ENCODE measurements around the gene TMEM158. TPM values are rescaled to one million over a fixed set of nuclear protein-coding genes. Genes with fewer than 3 reads are reported as not detected.

TMEM158 gene
- total and polyA plus RNA-seq, 2 of the 8 experiments (the other 6 are each of a cell fraction or from before 2014, with no cell fraction given), result 6.8 to 30.3 TPM

DNA sequence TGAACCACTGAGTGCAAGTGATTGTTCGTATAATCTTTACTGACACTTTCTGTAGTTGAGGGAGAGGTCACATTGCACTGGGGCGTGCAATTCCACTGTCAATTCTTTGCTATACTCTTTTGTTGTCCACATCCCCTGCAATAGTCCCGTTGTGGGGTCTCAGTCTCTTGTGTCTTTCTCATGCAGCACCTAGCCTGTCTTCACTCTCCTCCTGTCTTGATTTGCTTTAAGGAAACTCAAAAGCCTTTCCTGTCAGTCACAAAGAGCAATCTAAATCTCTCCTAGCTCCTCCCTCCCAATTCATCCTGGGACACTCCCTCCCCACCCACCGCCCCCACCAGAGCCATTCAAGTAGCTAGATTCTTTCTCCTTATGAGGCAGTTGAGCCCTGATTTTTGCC is 13.2 kb upstream of the TMEM158 start:
- Histone ChIP-seq H3K36me3 (ENCODE audit: control insufficient read depth in 2 of 4, insufficient read depth in 4 of 4, low read length in 3 of 4) (no peaks in the 10 kb centered on the region), H2BK15ac (ENCODE audit: low read length) (no peak overlapping the region), H3K27ac (ENCODE audit: low read depth, low read length) (no peak overlapping the region), H3K9me3 (ENCODE audit: insufficient read depth in 2 of 2, low read depth in 1 of 2, low read length in 1 of 2) (no peaks in the 10 kb centered on the region; a peak in 1 of 4 replicates), H3K79me1 (ENCODE audit: low read depth, low read length) (no peaks in the 10 kb centered on the region), H2BK120ac (replicated peaks; ENCODE audit: low read depth, low read length) (no peak overlapping the region), H3K23me2 (ENCODE audit: low read depth, low read length) (no peaks in the 10 kb centered on the region), H3K14ac (ENCODE audit: insufficient read length) (no peak overlapping the region), H3K4me2 (ENCODE audit: insufficient read depth in 1 of 2, low read depth in 2 of 2, low read length in 2 of 2) (no peak overlapping the region), H4K8ac (ENCODE audit: extremely low read depth, insufficient read depth, low read length) (no peak overlapping the region), H3K18ac (ENCODE audit: extremely low read depth, low read length) (no peak overlapping the region), H3K4me3 (ENCODE audit: extremely low read depth in 1 of 4, insufficient read depth in 2 of 4, low read depth in 3 of 4, low read length in 4 of 4) (no peak overlapping the region), H4K5ac (ENCODE audit: insufficient read length, low read depth, low read length) (no peak overlapping the region), H3K4me1 (replicated peaks in 1 of 4; ENCODE audit: control insufficient read depth in 3 of 4, insufficient read depth in 4 of 4, low read length in 3 of 4) (no peaks in the 10 kb centered on the region), H3K79me2 (ENCODE audit: control insufficient read depth in 1 of 2, insufficient read depth in 2 of 2, low read length in 2 of 2) (no peaks in the 10 kb centered on the region), H3K23ac (ENCODE audit: insufficient read length) (no peak overlapping the region), H2AK5ac (ENCODE audit: low read depth, low read length) (no peak overlapping the region), H3K4ac (replicated peaks; ENCODE audit: insufficient read length, low read depth, low read length) (no peak overlapping the region), H2BK20ac (ENCODE audit: low read length) (no peak overlapping the region), H3K9ac (replicated peaks in 1 of 4; ENCODE audit: extremely low read depth in 1 of 4, low read depth in 3 of 4, low read length in 3 of 4) (no peak overlapping the region), H3K56ac (replicated peaks; ENCODE audit: insufficient read length, low read depth, low read length) (no peak overlapping the region), H4K91ac (replicated peaks; ENCODE audit: insufficient read length, low read length) (no peak overlapping the region), H2BK5ac (ENCODE audit: low read depth, low read length) (no peak overlapping the region), H2BK12ac (ENCODE audit: low read depth, low read length) (no peak overlapping the region), H4K20me1 (replicated peaks in 1 of 2; ENCODE audit: control insufficient read depth in 1 of 2, insufficient read depth in 2 of 2, low read length in 2 of 2) (no peaks in the 10 kb centered on the region), H3K27me3 (replicated peaks in 1 of 4; ENCODE audit: control insufficient read depth in 3 of 4, extremely low read depth in 1 of 4, insufficient read depth in 3 of 4, low read length in 3 of 4) (no peaks in the 10 kb centered on the region), H2AFZ (ENCODE audit: low read length) (no peak overlapping the region)
- no peak for DNase-seq (ENCODE audit: low read depth in 1 of 2, low spot score in 2 of 2)
- WGBS, 2 experiments (ENCODE audit: extremely low coverage in 1 of 2, insufficient coverage in 1 of 2, insufficient read length in 1 of 2, insufficient replicate concordance in 2 of 2, low coverage in 1 of 2, low lambda C conversion rate in 2 of 2, missing lambda C conversion rate in 1 of 2), result 83% methylated on average over 4 of the region's 4 CpGs; no CpG with 5 or more reads in 1 of the 2 experiments
- POLR2A ChIA-PET (ENCODE audit: partially characterized antibody), result no interaction called here
- CTCF ChIA-PET (ENCODE audit: partially characterized antibody), result no interaction called here
- FAIRE-seq, result no peak
- TF ChIP-seq, protein P1, sequence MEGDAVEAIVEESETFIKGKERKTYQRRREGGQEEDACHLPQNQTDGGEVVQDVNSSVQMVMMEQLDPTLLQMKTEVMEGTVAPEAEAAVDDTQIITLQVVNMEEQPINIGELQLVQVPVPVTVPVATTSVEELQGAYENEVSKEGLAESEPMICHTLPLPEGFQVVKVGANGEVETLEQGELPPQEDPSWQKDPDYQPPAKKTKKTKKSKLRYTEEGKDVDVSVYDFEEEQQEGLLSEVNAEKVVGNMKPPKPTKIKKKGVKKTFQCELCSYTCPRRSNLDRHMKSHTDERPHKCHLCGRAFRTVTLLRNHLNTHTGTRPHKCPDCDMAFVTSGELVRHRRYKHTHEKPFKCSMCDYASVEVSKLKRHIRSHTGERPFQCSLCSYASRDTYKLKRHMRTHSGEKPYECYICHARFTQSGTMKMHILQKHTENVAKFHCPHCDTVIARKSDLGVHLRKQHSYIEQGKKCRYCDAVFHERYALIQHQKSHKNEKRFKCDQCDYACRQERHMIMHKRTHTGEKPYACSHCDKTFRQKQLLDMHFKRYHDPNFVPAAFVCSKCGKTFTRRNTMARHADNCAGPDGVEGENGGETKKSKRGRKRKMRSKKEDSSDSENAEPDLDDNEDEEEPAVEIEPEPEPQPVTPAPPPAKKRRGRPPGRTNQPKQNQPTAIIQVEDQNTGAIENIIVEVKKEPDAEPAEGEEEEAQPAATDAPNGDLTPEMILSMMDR (IDR thresholded peaks at IDR 0.05; ENCODE audit: control extremely low read depth in 1 of 3, insufficient read depth in 1 of 3, low read depth in 1 of 3, low read length in 3 of 3), result no peak
- TF ChIP-seq JUND (IDR thresholded peaks at IDR 0.05; ENCODE audit: low read length) (no peak), EGR1 (IDR thresholded peaks at IDR 0.05; ENCODE audit: borderline replicate concordance, low read depth, low read length) (no peak), SP4 (IDR thresholded peaks at IDR 0.05; ENCODE audit: low read length) (no peak), SIN3A (conservative IDR thresholded peaks at IDR 0.05 in 1 of 2, IDR thresholded peaks at IDR 0.05 in 1 of 2; ENCODE audit: low read depth in 1 of 2, low read length in 2 of 2) (no peak), POU5F1 (IDR thresholded peaks at IDR 0.05; ENCODE audit: low read depth, low read length) (no peak), TAF1 (IDR thresholded peaks at IDR 0.05; ENCODE audit: low read depth, low read length) (no peak), GABPA (IDR thresholded peaks at IDR 0.05; ENCODE audit: borderline replicate concordance, insufficient read depth, low read length) (no peak)

Measured in H1 (cell line).